BJ (cell line): ENCODE data around the gene KRT9. TPM values are rescaled to one million over a fixed set of nuclear protein-coding genes. Genes with fewer than 3 reads are reported as not detected.
"Not testable (repeated sequence)": the region's sequence is repeated elsewhere in the genome, so short reads cannot be mapped to it uniquely, and the experiment has no call there.

Experiments
- CTCF ChIA-PET: fragments of 350-600 bp; formaldehyde crosslinking; extraction: SDS; loops from one replicate; lab custom pipeline; 2021; ENCODE audit warnings: antibody characterized with exemption, inconsistent platforms; lab: Yijun Ruan, JAX
- POLR2A ChIA-PET: fragments of 300-600 bp; sonication (Branson Sonifier 250); formaldehyde crosslinking; extraction: SDS; loops from one replicate; lab custom pipeline; 2021; ENCODE audit warnings: antibody characterized with exemption; lab: Charles Lee
- DNase-seq: peaks from one replicate; pipeline ENCODE4 v3.0.0-alpha.2; 2011; ENCODE audit warnings: low read depth
- H3K27me3 ChIP-seq: 2 replicates; pipeline ENCODE4 v1.6.0; 2011; ENCODE audit warnings: low read length; ENCODE audit not compliant: control insufficient read depth, insufficient read depth
- H3K36me3 ChIP-seq: 2 replicates; pipeline ENCODE4 v1.5.1; 2011; ENCODE audit warnings: low read length; ENCODE audit not compliant: control insufficient read depth, insufficient read depth
- H3K4me3 ChIP-seq: 2 replicates; pipeline ENCODE4 v1.5.1; 2011; ENCODE audit warnings: low read depth, mild to moderate bottlenecking, control low read depth, low read length
- CTCF ChIP-seq: IDR thresholded peaks from 2 replicates; pipeline ENCODE4 v1.5.1; 2011; ENCODE audit warnings: low read depth, mild to moderate bottlenecking, control low read depth, inconsistent platforms, low read length, moderate library complexity; ENCODE audit not compliant: insufficient read depth
- polyA plus RNA-seq: library from polyadenylated mRNA; depleted of rRNA; stranded (reverse); fragments of >200 nt; gene quantifications from 2 replicates; pipeline ENCODE4 v1.2.3, GENCODE V29; 2011

KRT9 gene
- polyA plus RNA-seq, 1 experiment: not detected

GRCh38 chr17:41615454-41615853 is 43.6 kb upstream of the KRT9 start:
- POLR2A ChIA-PET: no interaction called here
- no peak for TF ChIP-seq CTCF
- H3K36me3 ChIP-seq: no peaks in the 10 kb centered on the region
- DNase-seq: no peak
- peaks cover 2% of the 10 kb centered on the region; the same call in 1 of the 2 replicates for H3K27me3 ChIP-seq
- CTCF ChIA-PET: interaction anchor here (0.6 kb wide), 1 partner anchor 67 kb away, joined by 3 read pairs; no protein-coding TSS in a partner anchor
- H3K4me3 ChIP-seq: no peak overlapping the region

GRCh38 chr17:41614767-41615166 is 42.9 kb upstream of the KRT9 start:
- H3K4me3 ChIP-seq, CTCF ChIA-PET, POLR2A ChIA-PET, H3K36me3 ChIP-seq, H3K27me3 ChIP-seq, DNase-seq: not testable (repeated sequence)

GRCh38 chr17:41614098-41614497 is 42.2 kb upstream of the KRT9 start:
- Histone ChIP-seq H3K27me3 (peaks cover 7% of the 10 kb centered on the region), H3K4me3 (no peak overlapping the region), H3K36me3 (no peaks in the 10 kb centered on the region)
- CTCF ChIA-PET: no interaction called here
- TF ChIP-seq CTCF: no peak
- POLR2A ChIA-PET: no interaction called here
- DNase-seq: no peak

- ChIA-PET CTCF (no interaction called here), POLR2A (no interaction called here)
- no peak for DNase-seq
- TF ChIP-seq CTCF: no peak
- H3K4me3 ChIP-seq: no peak overlapping the region
- no peaks in the 10 kb centered on the region for H3K36me3 ChIP-seq
- peaks cover 8% of the 10 kb centered on the region for H3K27me3 ChIP-seq
Measured at GRCh38 chr17:41613277-41614082, 41.6 kb upstream of the KRT9 start.

- CTCF ChIA-PET, POLR2A ChIA-PET: not testable (repeated sequence)
- DNase-seq: peak; percentile 47
Measured at GRCh38 chr17:41612376-41613160, 40.7 kb upstream of the KRT9 start, which contains the start of gene KRT16. TSS of gene KRT16 (minus strand) at chr17:41612767. CDS start at chr17:41612688, 79 bp downstream.

More at GRCh38 chr17:41612376-41613160, 40.7 kb upstream of the KRT9 start, which contains the start of gene KRT16:
- not testable (repeated sequence) for H3K27me3 ChIP-seq, H3K4me3 ChIP-seq, H3K36me3 ChIP-seq
